ENCODE data around the gene MTG2.
"Not testable (repeated sequence)": the region's sequence is repeated elsewhere in the genome, so short reads cannot be mapped to it uniquely, and the experiment has no call there.

The MTG2 gene

DNA sequence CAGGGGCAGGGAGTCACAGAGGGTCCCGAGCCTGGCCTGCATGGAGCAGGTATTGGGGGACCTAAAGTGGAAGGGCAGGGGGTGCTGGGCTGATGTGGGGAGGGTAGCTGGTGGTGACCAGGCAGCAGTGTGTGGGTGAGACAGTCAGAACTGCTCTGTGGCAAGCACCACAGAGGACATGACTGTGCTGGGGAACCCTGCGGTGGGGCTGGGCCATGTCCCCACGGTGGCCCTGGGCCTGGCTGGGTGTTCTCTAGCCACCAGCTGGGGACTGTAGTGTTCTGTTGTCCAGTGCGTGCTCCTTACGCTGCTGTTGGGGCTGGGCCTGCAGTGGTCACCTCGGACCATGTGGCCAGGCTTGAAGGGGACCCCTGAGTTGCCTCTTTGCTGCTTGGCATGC lies 35.7 kb upstream of the MTG2 start:
- H3K9me3 ChIP-seq (ENCODE audit: insufficient read depth, low read depth, low read length): no peaks in the 10 kb centered on the region
- 93% methylated on average over 6 of the region's 6 CpGs for WGBS
- H3K9ac ChIP-seq (ENCODE audit: low read depth, low read length): no peak overlapping the region
- no peak overlapping the region for H3K4me3 ChIP-seq (ENCODE audit: low read length)
- H3K27me3 ChIP-seq (ENCODE audit: insufficient read depth, low read length): no peaks in the 10 kb centered on the region
- peaks cover 10% of the 10 kb centered on the region for H3K36me3 ChIP-seq (ENCODE audit: insufficient read depth, low read length)
- H3K27ac ChIP-seq (ENCODE audit: low read depth, low read length): no peak overlapping the region
- H3K4me1 ChIP-seq (ENCODE audit: insufficient read depth, low read length): peaks cover 12% of the 10 kb centered on the region

DNA sequence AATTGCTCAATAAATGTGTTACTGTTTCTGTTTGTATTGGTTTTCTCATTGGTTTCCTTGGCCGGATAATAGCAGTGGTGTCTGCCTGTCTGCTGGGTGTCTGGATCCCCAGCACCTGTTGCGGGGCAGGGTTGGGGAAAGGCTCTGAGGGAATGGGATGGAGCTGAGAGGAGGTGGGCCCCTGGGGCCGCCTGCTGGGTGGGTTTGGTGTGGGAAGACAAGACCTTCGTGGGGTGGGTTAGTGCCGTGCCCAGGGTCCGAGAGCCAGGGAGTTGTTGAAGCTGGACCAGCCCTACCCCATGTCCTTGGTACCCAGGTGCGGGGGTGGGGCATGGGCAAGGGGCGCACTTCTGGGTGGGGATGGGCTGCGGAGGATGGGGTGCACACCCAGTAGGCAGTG lies 35.3 kb upstream of the MTG2 start:
- WGBS: 93% methylated on average over 9 of the region's 9 CpGs
- H3K4me3 ChIP-seq (ENCODE audit: low read length): no peak overlapping the region
- no peaks in the 10 kb centered on the region for H3K27me3 ChIP-seq (ENCODE audit: insufficient read depth, low read length)
- no peak overlapping the region for H3K9ac ChIP-seq (ENCODE audit: low read depth, low read length)
- H3K27ac ChIP-seq (ENCODE audit: low read depth, low read length): no peak overlapping the region
- peaks cover 12% of the 10 kb centered on the region for H3K4me1 ChIP-seq (ENCODE audit: insufficient read depth, low read length)
- no peaks in the 10 kb centered on the region for H3K9me3 ChIP-seq (ENCODE audit: insufficient read depth, low read depth, low read length)
- H3K36me3 ChIP-seq (ENCODE audit: insufficient read depth, low read length): peaks cover 14% of the 10 kb centered on the region

DNA sequence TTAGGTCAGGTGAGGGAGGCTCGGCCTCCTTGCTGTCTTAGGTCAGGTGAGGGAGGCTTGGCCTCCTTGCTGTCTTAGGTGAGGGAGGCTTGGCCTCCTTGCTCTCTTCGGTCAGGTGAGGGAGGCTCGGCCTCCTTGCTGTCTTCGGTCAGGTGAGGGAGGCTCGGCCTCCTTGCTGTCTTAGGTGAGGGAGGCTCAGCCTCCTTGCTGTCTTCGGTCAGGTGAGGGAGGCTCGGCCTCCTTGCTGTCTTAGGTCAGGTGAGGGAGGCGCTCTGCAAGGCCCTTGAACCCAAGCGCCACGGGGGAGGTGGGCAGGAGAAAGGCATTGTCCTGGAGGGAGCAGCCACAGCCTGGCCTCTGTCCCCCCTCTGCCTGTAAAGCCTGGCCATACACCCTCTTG lies 34.4 kb upstream of the MTG2 start:
- 95% methylated on average over 10 of the region's 10 CpGs for WGBS
- H3K27me3 ChIP-seq (ENCODE audit: insufficient read depth, low read length); H3K4me3 ChIP-seq (ENCODE audit: low read length); H3K9me3 ChIP-seq (ENCODE audit: insufficient read depth, low read depth, low read length); H3K9ac ChIP-seq (ENCODE audit: low read depth, low read length); H3K27ac ChIP-seq (ENCODE audit: low read depth, low read length): not testable (repeated sequence)
- Histone ChIP-seq H3K36me3 (ENCODE audit: insufficient read depth, low read length) (peaks cover 16% of the 10 kb centered on the region), H3K4me1 (ENCODE audit: insufficient read depth, low read length) (peaks cover 12% of the 10 kb centered on the region)

DNA sequence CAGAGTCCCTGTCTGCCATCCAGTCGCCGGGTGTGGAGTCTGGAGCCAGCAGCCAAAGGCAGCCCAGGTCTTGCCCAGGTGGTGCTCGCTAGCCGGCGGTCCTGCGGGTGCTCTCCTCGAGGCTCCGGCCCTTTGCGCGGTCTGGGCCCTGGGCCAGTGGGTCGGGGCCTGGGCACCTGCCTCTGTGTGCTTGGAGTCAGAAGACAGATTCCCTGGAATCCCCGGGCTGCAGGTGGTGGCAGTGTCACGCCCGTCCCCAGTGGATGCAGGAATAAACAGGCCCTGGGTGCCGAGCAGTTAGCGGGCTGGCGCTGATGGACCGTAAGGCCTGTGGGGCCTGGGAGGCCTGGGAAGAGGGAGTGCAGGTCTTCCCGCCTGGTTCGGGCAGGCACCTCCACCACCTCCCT lies 33.9 kb upstream of the MTG2 start:
- peaks cover 16% of the 10 kb centered on the region for H3K36me3 ChIP-seq (ENCODE audit: insufficient read depth, low read length)
- no peaks in the 10 kb centered on the region for H3K27me3 ChIP-seq (ENCODE audit: insufficient read depth, low read length)
- no peaks in the 10 kb centered on the region for H3K9me3 ChIP-seq (ENCODE audit: insufficient read depth, low read depth, low read length)
- no peak overlapping the region; the same call in 1 of the 2 replicates for H3K27ac ChIP-seq (ENCODE audit: low read depth, low read length)
- H3K4me3 ChIP-seq (ENCODE audit: low read length): no peak overlapping the region
- peaks cover 12% of the 10 kb centered on the region for H3K4me1 ChIP-seq (ENCODE audit: insufficient read depth, low read length)
- H3K9ac ChIP-seq (ENCODE audit: low read depth, low read length): peak overlapping the region; percentile 7; the same call in 1 of the 2 replicates
- 91% methylated on average over 18 of the region's 20 CpGs for WGBS

DNA sequence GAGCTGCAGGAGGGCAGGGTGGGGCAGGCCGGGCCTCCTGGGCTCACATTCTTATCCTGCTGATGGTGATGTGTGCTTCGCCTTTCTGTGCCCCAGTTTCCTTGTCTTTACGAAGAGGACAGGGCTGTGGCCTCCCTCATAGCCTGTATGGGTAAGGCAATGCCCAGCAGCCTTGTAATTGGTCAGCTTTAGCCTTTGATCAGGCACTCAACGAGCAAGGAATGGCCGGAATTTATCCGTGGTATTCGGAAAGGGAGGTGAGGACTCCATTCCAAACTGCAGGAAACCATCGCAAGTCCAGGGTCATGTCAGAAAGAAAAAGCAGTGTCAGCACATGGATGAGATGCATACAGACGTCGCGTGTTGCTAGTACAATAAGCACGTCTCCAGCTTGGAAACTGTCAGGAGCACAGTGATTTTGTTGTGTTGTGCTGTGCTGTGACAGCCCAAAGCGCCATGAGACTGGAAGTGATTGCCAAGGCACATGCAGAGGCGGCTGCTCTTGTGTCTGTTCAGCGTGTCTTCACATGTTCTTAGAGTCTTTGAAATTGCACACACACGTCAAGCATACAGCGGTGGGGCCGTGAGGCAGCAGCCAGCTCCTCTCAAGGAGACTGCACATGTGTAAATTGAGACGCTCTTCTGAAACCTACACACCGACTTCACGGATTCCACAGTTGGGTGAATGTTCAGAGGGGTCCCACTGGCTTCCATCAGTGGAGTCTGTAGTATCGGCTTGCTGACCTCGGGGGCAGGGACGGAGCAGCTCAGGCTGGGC lies 33.1 kb upstream of the MTG2 start:
- Histone ChIP-seq H3K36me3 (ENCODE audit: insufficient read depth, low read length) (peaks cover 21% of the 10 kb centered on the region), H3K4me3 (ENCODE audit: low read length) (no peak overlapping the region), H3K9me3 (ENCODE audit: insufficient read depth, low read depth, low read length) (no peaks in the 10 kb centered on the region), H3K27me3 (ENCODE audit: insufficient read depth, low read length) (no peaks in the 10 kb centered on the region), H3K27ac (ENCODE audit: low read depth, low read length) (no peak overlapping the region), H3K4me1 (ENCODE audit: insufficient read depth, low read length) (peaks cover 9% of the 10 kb centered on the region), H3K9ac (ENCODE audit: low read depth, low read length) (no peak overlapping the region)
- WGBS: 80% methylated on average over 24 of the region's 24 CpGs

DNA sequence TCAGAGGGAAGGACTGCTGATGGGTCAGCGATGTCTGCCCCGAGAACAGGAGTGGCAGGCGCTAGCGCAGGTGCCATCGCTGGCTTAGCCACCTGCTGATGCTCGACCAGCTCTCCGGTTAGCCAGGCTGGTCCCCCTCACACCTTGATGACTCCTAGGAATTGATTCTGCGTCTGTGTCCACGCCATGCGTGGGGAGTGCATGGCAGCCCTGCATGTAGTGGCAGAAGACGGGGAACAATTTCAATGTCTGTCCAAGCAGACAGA lies 32.6 kb upstream of the MTG2 start:
- 95% methylated on average over 11 of the region's 11 CpGs for WGBS
- Histone ChIP-seq H3K4me3 (ENCODE audit: low read length) (no peak overlapping the region), H3K9ac (ENCODE audit: low read depth, low read length) (no peak overlapping the region), H3K36me3 (ENCODE audit: insufficient read depth, low read length) (peaks cover 21% of the 10 kb centered on the region), H3K4me1 (ENCODE audit: insufficient read depth, low read length) (peaks cover 12% of the 10 kb centered on the region), H3K27me3 (ENCODE audit: insufficient read depth, low read length) (no peaks in the 10 kb centered on the region), H3K27ac (ENCODE audit: low read depth, low read length) (no peak overlapping the region), H3K9me3 (ENCODE audit: insufficient read depth, low read depth, low read length) (no peaks in the 10 kb centered on the region)

DNA sequence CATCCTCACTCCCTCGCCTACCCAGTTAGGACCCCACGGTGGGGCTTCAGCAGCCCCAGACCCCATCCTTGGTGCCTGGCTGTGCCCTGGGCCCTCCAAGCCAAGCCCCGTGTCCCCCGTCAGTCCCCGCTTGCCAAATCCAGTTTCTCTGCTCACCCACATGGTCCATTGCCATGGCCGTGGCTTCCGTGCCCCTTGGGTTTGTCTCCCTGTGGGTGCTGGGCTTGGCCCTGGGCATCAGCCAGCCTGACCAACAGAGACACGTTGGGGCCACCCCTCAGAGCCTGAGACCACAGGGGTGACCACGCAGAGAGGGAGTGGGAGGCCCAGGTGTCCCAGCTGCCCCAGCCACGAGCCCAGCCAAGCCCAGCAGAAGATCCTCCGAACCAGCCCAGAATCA lies 31.6 kb upstream of the MTG2 start:
- H3K9ac ChIP-seq (ENCODE audit: low read depth, low read length): no peak overlapping the region
- WGBS: 95% methylated on average over 11 of the region's 11 CpGs
- H3K9me3 ChIP-seq (ENCODE audit: insufficient read depth, low read depth, low read length): no peaks in the 10 kb centered on the region
- H3K36me3 ChIP-seq (ENCODE audit: insufficient read depth, low read length): peaks cover 14% of the 10 kb centered on the region
- H3K4me1 ChIP-seq (ENCODE audit: insufficient read depth, low read length): peaks cover 22% of the 10 kb centered on the region
- no peak overlapping the region for H3K27ac ChIP-seq (ENCODE audit: low read depth, low read length)
- H3K27me3 ChIP-seq (ENCODE audit: insufficient read depth, low read length): no peaks in the 10 kb centered on the region
- H3K4me3 ChIP-seq (ENCODE audit: low read length): no peak overlapping the region

DNA sequence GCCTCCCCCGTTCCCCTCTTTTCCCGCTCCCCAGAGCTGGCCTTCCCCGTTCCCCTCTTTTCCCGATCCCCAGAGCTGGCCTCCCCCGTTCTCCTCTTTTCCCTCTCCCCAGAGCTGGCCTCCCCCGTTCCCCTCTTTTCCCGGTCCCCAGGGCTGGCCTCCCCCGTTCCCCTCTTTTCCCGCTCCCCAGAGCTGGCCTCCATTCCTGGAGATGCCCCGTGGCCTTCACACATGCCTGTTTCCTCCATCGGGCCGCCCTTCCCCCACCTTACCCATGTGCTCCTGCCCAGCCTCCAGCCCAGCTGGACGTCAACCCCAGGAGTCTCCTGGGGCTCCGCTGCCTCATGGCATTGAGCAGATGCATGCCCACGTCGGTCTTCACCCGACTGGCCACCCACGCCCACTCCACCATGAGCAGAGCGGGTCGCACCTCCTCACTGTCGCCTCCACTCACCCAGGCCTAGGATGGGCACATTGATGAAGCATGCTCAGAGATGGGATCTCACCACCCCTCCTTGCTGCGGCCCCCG lies 30.9 kb upstream of the MTG2 start:
- 91% methylated on average over 23 of the region's 23 CpGs for WGBS
- H3K36me3 ChIP-seq (ENCODE audit: insufficient read depth, low read length): peaks cover 13% of the 10 kb centered on the region
- no peaks in the 10 kb centered on the region for H3K9me3 ChIP-seq (ENCODE audit: insufficient read depth, low read depth, low read length)
- peaks cover 28% of the 10 kb centered on the region for H3K4me1 ChIP-seq (ENCODE audit: insufficient read depth, low read length)
- H3K27ac ChIP-seq (ENCODE audit: low read depth, low read length): no peak overlapping the region
- no peak overlapping the region for H3K9ac ChIP-seq (ENCODE audit: low read depth, low read length)
- no peaks in the 10 kb centered on the region for H3K27me3 ChIP-seq (ENCODE audit: insufficient read depth, low read length)
- H3K4me3 ChIP-seq (ENCODE audit: low read length): no peak overlapping the region

DNA sequence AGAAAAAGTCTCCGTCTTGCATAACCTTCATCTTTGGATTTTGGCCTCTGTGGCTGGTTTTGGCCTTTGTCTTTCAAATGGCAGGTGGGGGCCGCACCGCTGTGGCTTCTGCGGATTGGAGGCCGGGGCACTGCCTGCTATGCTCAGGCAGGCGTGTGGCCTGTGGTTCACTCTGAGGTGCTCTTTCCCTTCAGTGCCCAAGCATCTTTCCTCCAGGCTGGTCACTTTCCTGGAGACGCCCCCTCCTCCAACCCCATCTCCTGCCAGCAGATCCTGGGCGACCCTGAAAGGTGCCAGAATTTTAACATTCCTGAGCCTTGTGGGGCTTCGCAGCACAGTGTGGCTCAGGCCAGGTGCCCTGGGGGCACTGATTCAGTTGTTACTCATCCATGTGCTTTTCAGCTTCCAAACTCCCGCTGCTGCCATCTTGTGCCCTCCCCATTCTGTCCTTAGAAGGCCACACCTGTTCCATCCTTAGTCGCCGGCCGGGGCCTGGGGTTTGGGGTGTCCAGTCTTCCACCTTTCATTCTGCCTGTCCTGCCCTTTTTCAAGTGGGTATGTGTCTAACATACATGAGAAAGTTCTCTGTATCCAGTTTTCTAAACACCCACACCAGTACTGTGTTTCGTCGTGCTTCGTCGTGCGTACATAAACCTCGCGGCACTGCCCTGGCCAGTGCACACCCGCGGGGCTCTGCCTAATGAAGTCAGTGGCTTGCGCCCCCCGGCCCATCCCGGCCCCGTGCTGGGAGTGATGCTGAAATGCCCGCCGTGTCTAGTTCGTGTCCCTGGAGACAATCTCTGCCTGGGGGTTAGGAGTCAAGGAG lies 27.2 kb upstream of the MTG2 start:
- Histone ChIP-seq H3K9me3 (ENCODE audit: insufficient read depth, low read depth, low read length) (no peaks in the 10 kb centered on the region), H3K36me3 (ENCODE audit: insufficient read depth, low read length) (peaks cover 32% of the 10 kb centered on the region), H3K4me1 (ENCODE audit: insufficient read depth, low read length) (peaks cover 22% of the 10 kb centered on the region), H3K4me3 (ENCODE audit: low read length) (no peak overlapping the region), H3K27me3 (ENCODE audit: insufficient read depth, low read length) (no peaks in the 10 kb centered on the region), H3K9ac (ENCODE audit: low read depth, low read length) (peak overlapping the region; percentile 25; the same call in 1 of the 2 replicates), H3K27ac (ENCODE audit: low read depth, low read length) (0 out of 2 replicates have a peak overlapping the region, but pooled peaks have one; percentile 30)
- WGBS: 75% methylated on average over 29 of the region's 29 CpGs

DNA sequence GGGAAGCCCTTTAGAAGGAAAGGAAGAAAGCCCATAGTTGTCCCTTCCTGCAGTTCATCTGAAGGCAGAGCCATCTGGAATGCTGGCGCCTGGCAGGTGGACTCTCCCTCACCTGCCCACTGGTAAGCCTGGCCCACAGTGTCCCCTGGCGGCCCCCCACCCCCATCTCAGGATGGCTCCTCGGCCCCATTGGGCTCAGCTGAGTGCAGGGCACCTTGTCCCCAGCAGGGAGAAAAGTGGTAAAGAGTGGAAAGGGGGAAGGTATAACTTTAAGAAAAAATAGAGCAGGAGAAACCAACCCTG lies 26.6 kb upstream of the MTG2 start:
- 81% methylated on average over 3 of the region's 3 CpGs for WGBS
- Histone ChIP-seq H3K27ac (ENCODE audit: low read depth, low read length) (0 out of 2 replicates have a peak overlapping the region, but pooled peaks have one; percentile 30), H3K9me3 (ENCODE audit: insufficient read depth, low read depth, low read length) (no peaks in the 10 kb centered on the region), H3K36me3 (ENCODE audit: insufficient read depth, low read length) (peaks cover 37% of the 10 kb centered on the region), H3K4me3 (ENCODE audit: low read length) (no peak overlapping the region), H3K4me1 (ENCODE audit: insufficient read depth, low read length) (peaks cover 22% of the 10 kb centered on the region), H3K9ac (ENCODE audit: low read depth, low read length) (no peak overlapping the region), H3K27me3 (ENCODE audit: insufficient read depth, low read length) (no peaks in the 10 kb centered on the region)

DNA sequence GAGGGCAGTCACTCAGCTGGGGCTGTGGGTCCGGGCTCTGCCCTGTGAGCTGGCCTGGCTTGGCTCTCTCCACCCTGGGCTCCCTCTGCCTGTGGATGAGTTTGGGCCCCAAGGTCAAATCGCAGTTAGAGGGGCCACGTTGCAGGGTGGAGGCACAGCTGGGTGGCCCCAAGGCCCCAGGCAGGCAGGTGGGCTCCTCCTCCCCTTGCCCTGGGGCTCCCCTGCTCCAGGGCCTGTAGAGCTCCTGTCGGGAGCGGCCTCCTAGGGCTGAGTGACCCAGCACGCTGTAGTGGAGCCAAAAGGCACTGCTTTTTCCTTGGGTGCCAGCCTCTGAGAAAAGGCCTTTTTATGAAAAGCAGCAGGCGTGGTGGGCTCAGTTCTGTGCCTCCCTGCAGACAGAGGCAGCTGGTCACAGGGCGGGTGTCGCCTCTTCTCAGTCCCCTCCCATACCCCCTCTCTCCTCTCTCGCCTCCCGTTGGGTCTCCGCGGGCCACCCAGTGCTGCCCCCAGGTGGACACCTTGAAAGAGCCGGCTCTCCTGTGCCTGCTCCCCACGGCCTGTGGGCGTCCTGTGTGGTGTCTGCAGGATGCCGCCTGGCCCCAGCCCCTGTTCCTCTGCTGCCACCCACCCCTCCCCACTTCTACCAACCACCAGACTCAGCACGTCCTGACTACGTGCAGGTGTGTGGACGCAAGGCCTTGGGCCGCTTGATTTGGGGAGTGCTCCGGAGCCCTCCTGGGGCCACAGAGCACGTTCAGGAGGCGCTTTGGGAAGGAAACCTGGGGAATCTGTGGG lies 26.0 kb upstream of the MTG2 start:
- Histone ChIP-seq H3K9ac (ENCODE audit: low read depth, low read length) (no peak overlapping the region), H3K27ac (ENCODE audit: low read depth, low read length) (no peak overlapping the region)
- 58% methylated on average over 24 of the region's 24 CpGs for WGBS

More for the DNA sequence above, 26.0 kb upstream of the MTG2 start:
- Histone ChIP-seq H3K9me3 (ENCODE audit: insufficient read depth, low read depth, low read length) (no peaks in the 10 kb centered on the region), H3K27me3 (ENCODE audit: insufficient read depth, low read length) (no peaks in the 10 kb centered on the region), H3K36me3 (ENCODE audit: insufficient read depth, low read length) (peaks cover 42% of the 10 kb centered on the region), H3K4me1 (ENCODE audit: insufficient read depth, low read length) (peaks cover 22% of the 10 kb centered on the region), H3K4me3 (ENCODE audit: low read length) (no peak overlapping the region)

Data from HUES64 (cell line).